BLaER1 (cell line): ENCODE measurements around the gene FRMD4A.

Experiments used
- H3K27ac ChIP-seq: shearing (Covaris generic); formaldehyde crosslinking; 2 replicates; pipeline ENCODE4 v1.8.1; 2022
- H3K27me3 ChIP-seq: shearing (Covaris generic); formaldehyde crosslinking; 2 replicates; pipeline ENCODE4 v1.8.1; 2022
- H3K36me3 ChIP-seq: shearing (Covaris generic); formaldehyde crosslinking; 2 replicates; pipeline ENCODE4 v1.8.1; 2022
- H3K4me1 ChIP-seq: shearing (Covaris generic); formaldehyde crosslinking; 2 replicates; pipeline ENCODE4 v1.8.1; 2022
- H3K4me2 ChIP-seq: shearing (Covaris generic); formaldehyde crosslinking; 2 replicates; pipeline ENCODE4 v1.8.1; 2022
- H3K4me3 ChIP-seq: shearing (Covaris generic); formaldehyde crosslinking; 2 replicates; pipeline ENCODE4 v1.8.1; 2022
- H3K9ac ChIP-seq: shearing (Covaris generic); formaldehyde crosslinking; 2 replicates; pipeline ENCODE4 v1.8.1; 2022
- H3K9me3 ChIP-seq: shearing (Covaris generic); formaldehyde crosslinking; 2 replicates; pipeline ENCODE4 v1.8.1; 2022
- H4K20me1 ChIP-seq: shearing (Covaris generic); formaldehyde crosslinking; 2 replicates; pipeline ENCODE4 v1.8.1; 2022
- Cebpa-rat ChIP-seq: shearing (Covaris generic); IDR thresholded peaks from 2 replicates; pipeline ENCODE4 v1.8.1; 2022

FRMD4A gene

GRCh38 chr10:13708256-13708990, 622.3 kb downstream of the FRMD4A start:
- Histone ChIP-seq H4K20me1 (no peaks in the 10 kb centered on the region), H3K27ac (no peak overlapping the region), H3K9ac (no peak overlapping the region), H3K9me3 (no peaks in the 10 kb centered on the region), H3K4me2 (peak overlapping the region; percentile 82), H3K36me3 (no peaks in the 10 kb centered on the region), H3K4me1 (peaks cover 68% of the 10 kb centered on the region), H3K4me3 (peak overlapping the region; percentile 60; the same call in 1 of the 2 replicates), H3K27me3 (no peaks in the 10 kb centered on the region)
- TF ChIP-seq Cebpa-rat = no peak

GRCh38 chr10:13707156-13707881, 623.4 kb downstream of the FRMD4A start:
- Histone ChIP-seq H3K4me3 (peak overlapping the region; percentile 60), H3K27ac (peak overlapping the region; percentile 57), H3K9ac (peak overlapping the region; percentile 30)

GRCh38 chr10:13706604-13707003, 624.1 kb downstream of the FRMD4A start:
- Histone ChIP-seq H4K20me1 (no peaks in the 10 kb centered on the region), H3K27ac (no peak overlapping the region)

More at GRCh38 chr10:13707156-13707881, 623.4 kb downstream of the FRMD4A start:
- Histone ChIP-seq H4K20me1 (no peaks in the 10 kb centered on the region), H3K27me3 (no peaks in the 10 kb centered on the region), H3K36me3 (no peaks in the 10 kb centered on the region), H3K9me3 (no peaks in the 10 kb centered on the region), H3K4me1 (peaks cover 56% of the 10 kb centered on the region), H3K4me2 (peak overlapping the region; percentile 82)
- TF ChIP-seq Cebpa-rat = no peak

GRCh38 chr10:13706175-13706574, 624.5 kb downstream of the FRMD4A start:
- no peaks in the 10 kb centered on the region for H3K27me3 ChIP-seq
- peak overlapping the region; percentile 82; the same call in 1 of the 2 replicates for H3K4me2 ChIP-seq
- H3K9me3 ChIP-seq = no peaks in the 10 kb centered on the region
- no peaks in the 10 kb centered on the region for H4K20me1 ChIP-seq
- no peaks in the 10 kb centered on the region for H3K36me3 ChIP-seq
- H3K9ac ChIP-seq = no peak overlapping the region
- no peak overlapping the region for H3K27ac ChIP-seq
- TF ChIP-seq Cebpa-rat = no peak
- no peak overlapping the region for H3K4me3 ChIP-seq
- peaks cover 50% of the 10 kb centered on the region for H3K4me1 ChIP-seq

More at GRCh38 chr10:13706604-13707003, 624.1 kb downstream of the FRMD4A start:
- peak overlapping the region; percentile 60; the same call in 1 of the 2 replicates for H3K4me3 ChIP-seq
- peak overlapping the region; percentile 82 for H3K4me2 ChIP-seq
- no peak overlapping the region for H3K9ac ChIP-seq
- H3K4me1 ChIP-seq = peaks cover 50% of the 10 kb centered on the region
- TF ChIP-seq Cebpa-rat = no peak
- no peaks in the 10 kb centered on the region for H3K36me3 ChIP-seq
- H3K27me3 ChIP-seq = no peaks in the 10 kb centered on the region
- no peaks in the 10 kb centered on the region for H3K9me3 ChIP-seq

GRCh38 chr10:13705526-13706174, 625.1 kb downstream of the FRMD4A start:
- Histone ChIP-seq H3K9me3 (no peaks in the 10 kb centered on the region), H3K36me3 (no peaks in the 10 kb centered on the region), H3K4me3 (no peak overlapping the region), H4K20me1 (no peaks in the 10 kb centered on the region), H3K4me1 (peaks cover 50% of the 10 kb centered on the region), H3K27me3 (no peaks in the 10 kb centered on the region), H3K4me2 (peak overlapping the region; percentile 82), H3K27ac (no peak overlapping the region), H3K9ac (no peak overlapping the region)
- TF ChIP-seq Cebpa-rat = no peak

GRCh38 chr10:13704964-13705363, 625.8 kb downstream of the FRMD4A start:
- H3K4me3 ChIP-seq = no peak overlapping the region
- no peaks in the 10 kb centered on the region for H3K36me3 ChIP-seq
- no peak overlapping the region for H3K9ac ChIP-seq
- no peaks in the 10 kb centered on the region for H3K9me3 ChIP-seq
- no peaks in the 10 kb centered on the region for H3K27me3 ChIP-seq
- H3K27ac ChIP-seq = no peak overlapping the region
- peaks cover 50% of the 10 kb centered on the region for H3K4me1 ChIP-seq
- peak overlapping the region; percentile 57 for H3K4me2 ChIP-seq
- H4K20me1 ChIP-seq = no peaks in the 10 kb centered on the region
- TF ChIP-seq Cebpa-rat = no peak

- no peak for TF ChIP-seq Cebpa-rat
- Histone ChIP-seq H3K9ac (no peak overlapping the region), H3K27me3 (no peaks in the 10 kb centered on the region), H3K4me2 (peak overlapping the region; percentile 57), H4K20me1 (no peaks in the 10 kb centered on the region), H3K4me3 (no peak overlapping the region), H3K36me3 (no peaks in the 10 kb centered on the region), H3K9me3 (no peaks in the 10 kb centered on the region), H3K27ac (no peak overlapping the region), H3K4me1 (peaks cover 50% of the 10 kb centered on the region)
Measured at GRCh38 chr10:13703997-13704536, 626.7 kb downstream of the FRMD4A start.

- no peak overlapping the region for H3K4me3 ChIP-seq
- H3K4me1 ChIP-seq = peaks cover 43% of the 10 kb centered on the region
- H3K9ac ChIP-seq = no peak overlapping the region
Measured at GRCh38 chr10:13703101-13703818, 627.5 kb downstream of the FRMD4A start.

GRCh38 chr10:13701157-13701919, 629.4 kb downstream of the FRMD4A start:
- Histone ChIP-seq H3K27me3 (no peaks in the 10 kb centered on the region), H4K20me1 (no peaks in the 10 kb centered on the region), H3K36me3 (no peaks in the 10 kb centered on the region), H3K4me1 (peaks cover 24% of the 10 kb centered on the region), H3K9ac (no peak overlapping the region), H3K27ac (no peak overlapping the region), H3K4me3 (no peak overlapping the region), H3K4me2 (no peak overlapping the region), H3K9me3 (no peaks in the 10 kb centered on the region)
- no peak for TF ChIP-seq Cebpa-rat

More at GRCh38 chr10:13703101-13703818, 627.5 kb downstream of the FRMD4A start:
- Histone ChIP-seq H3K27ac (no peak overlapping the region), H3K4me2 (no peak overlapping the region), H3K9me3 (no peaks in the 10 kb centered on the region), H4K20me1 (no peaks in the 10 kb centered on the region), H3K36me3 (no peaks in the 10 kb centered on the region), H3K27me3 (no peaks in the 10 kb centered on the region)
- no peak for TF ChIP-seq Cebpa-rat
